ENCODE measurements around the gene CCDC82.

Gene CCDC82

GRCh38 chr11:96303064-96303463 is 86.6 kb downstream of the CCDC82 start:
- DNase-seq: no peak

Measured in SIG-M5 (cell line).